T47D (cell line): ENCODE measurements around the gene MPHOSPH9.

ENCODE experiments used
- DNase-seq, 2 experiments: peaks; one replicate each; pipeline versions ENCODE4 v3.0.0 to v3.0.0-alpha.2; 2011 to 2012; ENCODE audit warnings: low read depth in 1 of 2, low spot score in 1 of 2
- JUND ChIP-seq: IDR thresholded peaks from 2 replicates; pipeline ENCODE4 v1.6.1; 2012; ENCODE audit warnings: low read depth
- in situ Hi-C: cut with HindIII; loops from 2 replicates; pipeline ENCODE4 v1.10.0; 2016; ENCODE audit warnings: low sequenced_read_pairs, low pct_unique_long_range_greater_than_20kb

MPHOSPH9 gene

GRCh38 chr12:123115409-123116121 lies 117.4 kb downstream of the MPHOSPH9 start:
- TF ChIP-seq JUND, result no peak
- in situ Hi-C loops, result no loop called here
- DNase-seq, result no peak

DNA sequence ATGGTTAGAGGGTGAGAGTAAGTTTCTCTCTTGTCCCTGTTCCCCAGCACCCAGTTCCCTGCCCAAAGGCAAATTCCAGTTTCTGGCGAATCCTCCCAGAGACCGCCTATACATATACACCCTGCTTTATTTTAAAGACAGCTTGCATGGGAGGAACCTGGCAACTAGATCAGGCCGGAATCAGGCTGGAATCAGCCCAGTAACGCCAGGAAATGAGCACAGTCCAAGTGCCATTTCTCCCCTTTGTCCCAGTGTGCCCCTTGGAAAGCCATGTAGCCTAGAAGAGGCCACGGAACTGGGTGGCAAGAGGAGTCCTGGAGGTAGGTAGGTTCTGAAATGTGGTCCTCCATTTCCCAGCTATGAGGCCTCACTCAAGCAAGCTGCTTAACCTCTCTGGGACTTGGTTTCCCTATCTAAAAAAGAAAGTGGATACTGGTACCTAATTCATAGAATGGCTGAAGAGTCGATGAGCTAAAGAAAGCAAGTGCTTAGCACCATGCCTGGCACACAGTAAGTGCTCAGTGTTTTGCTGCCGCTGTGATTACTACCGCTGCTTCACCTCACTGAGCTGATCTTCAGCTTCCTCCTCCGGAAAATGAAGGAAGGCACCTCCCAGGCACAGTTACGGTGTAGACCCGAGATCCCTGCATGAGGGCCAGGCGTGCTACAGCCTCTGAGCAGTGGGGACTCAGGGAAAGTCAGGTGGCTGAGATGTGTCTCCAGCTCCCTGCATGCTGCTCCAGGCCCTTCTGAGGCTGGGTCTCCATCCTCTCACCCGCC lies 118.4 kb downstream of the MPHOSPH9 start:
- in situ Hi-C loops, result no loop called here
- no peak for TF ChIP-seq JUND
- no peak for DNase-seq

- in situ Hi-C loops, result no loop called here
- DNase-seq, result no peak
Observed at GRCh38 chr12:123113026-123113425, 119.9 kb downstream of the MPHOSPH9 start.

GRCh38 chr12:123111498-123112165 lies 121.3 kb downstream of the MPHOSPH9 start:
- DNase-seq, result no peak
- in situ Hi-C loops, result no loop called here
- no peak for TF ChIP-seq JUND

More at GRCh38 chr12:123113026-123113425, 119.9 kb downstream of the MPHOSPH9 start:
- no peak for TF ChIP-seq JUND

GRCh38 chr12:123109319-123109772 lies 123.6 kb downstream of the MPHOSPH9 start:
- no peak for TF ChIP-seq JUND
- DNase-seq, result peak in 1 of 2 experiments; percentile 39
- in situ Hi-C loops, result no loop called here

GRCh38 chr12:123108682-123109066 lies 124.3 kb downstream of the MPHOSPH9 start:
- TF ChIP-seq JUND, result no peak
- in situ Hi-C loops, result no loop called here
- DNase-seq, result no peak

DNA sequence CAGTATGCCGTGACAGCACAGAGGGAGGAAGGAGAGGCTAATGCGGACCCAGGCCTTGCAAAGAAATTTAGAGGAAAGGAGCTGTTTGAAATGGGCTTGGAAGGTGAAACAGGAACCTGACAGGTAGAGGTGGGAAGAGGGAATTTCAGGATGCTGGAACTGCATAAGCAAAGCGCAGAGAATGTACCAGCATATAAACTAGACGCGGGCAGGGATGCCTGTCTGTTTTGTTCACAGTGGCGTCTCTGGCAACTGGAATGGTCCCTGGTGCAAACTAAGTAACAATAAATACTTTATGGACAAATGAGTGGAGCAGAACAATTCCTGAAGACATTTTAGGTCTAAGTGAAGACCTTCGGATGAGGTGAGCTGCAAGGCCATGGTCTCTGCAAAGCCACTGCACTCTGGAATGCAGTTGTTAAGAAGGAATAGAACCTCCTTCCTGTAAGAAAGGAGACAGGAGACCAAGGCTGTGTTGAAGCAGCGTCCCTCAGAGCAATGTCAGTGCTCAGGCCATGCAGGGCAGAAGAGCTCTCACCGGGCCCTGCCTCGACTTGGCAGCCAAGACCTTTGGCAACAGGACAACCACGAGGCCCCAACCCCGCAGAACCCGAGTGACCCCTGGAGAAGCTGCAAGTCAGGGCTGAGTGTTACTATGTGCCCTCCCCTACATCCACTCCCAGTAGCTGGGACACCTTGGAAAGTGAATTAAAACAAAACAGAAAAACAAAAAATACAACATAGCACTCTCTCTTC lies 124.8 kb downstream of the MPHOSPH9 start:
- DNase-seq, result no peak
- TF ChIP-seq JUND, result no peak
- in situ Hi-C loops, result no loop called here

- no peak for DNase-seq
- no peak for TF ChIP-seq JUND
- in situ Hi-C loops, result no loop called here
Observed at GRCh38 chr12:123106640-123107359, 126.1 kb downstream of the MPHOSPH9 start.

DNA sequence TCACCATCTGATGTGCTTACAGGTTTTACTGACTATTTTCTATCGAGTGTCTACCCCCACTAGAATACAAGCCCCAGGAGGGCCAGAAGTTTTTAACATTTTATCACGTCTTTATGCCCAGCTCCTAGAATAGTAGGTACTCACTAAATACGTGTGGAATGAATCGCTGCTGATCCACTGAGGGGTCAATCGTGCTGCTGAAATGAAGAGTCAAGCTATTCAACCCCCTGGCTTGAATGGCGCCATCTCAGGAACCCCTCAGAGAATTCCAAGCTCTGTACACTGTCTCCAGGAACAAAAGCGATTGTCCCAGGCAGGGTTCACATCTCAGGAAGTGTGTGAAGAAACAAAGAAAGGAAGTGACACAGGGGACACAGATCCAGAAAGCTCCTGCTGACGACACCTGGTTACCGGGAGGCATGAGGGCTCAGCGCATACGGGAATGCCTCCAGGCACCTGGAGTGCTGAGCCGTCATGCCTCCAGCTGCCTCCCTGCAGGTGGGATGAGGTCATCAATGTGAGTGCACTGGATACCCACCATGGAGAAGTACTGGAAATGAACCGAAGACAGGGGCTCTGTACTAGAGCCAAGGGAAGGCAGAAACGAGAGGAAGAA lies 127.6 kb downstream of the MPHOSPH9 start:
- in situ Hi-C loops, result no loop called here
- TF ChIP-seq JUND, result no peak

DNA sequence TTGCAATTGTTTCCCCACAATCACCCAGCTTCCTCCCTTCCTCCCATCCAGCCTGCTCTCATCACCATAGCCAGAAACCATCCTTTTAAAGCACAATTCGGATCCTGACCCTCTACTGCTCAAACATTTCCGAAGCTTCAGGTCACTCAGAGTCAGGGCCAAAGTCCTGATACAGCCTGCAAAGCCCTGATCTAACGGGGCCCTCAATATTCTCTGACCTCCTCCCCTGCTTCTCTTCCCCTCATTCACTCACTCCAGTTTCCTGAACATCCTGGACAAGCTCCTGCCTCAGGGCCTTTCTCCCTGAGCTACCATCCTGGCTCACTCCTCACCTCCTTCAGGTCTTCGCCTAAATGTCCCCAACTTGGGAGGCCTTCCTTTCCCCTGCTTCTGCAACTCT lies 128.1 kb downstream of the MPHOSPH9 start:
- no peak for DNase-seq
- in situ Hi-C loops, result no loop called here
- TF ChIP-seq JUND, result no peak

More for the DNA sequence above, 127.6 kb downstream of the MPHOSPH9 start:
- no peak for DNase-seq
